GM21381 (cell line): ENCODE results near the gene PLA2G4E.

Experiments used
- ATAC-seq: cut with Tn5 transposase; IDR thresholded peaks from one replicate; pipeline ENCODE4 v1.9.1; 2021; ENCODE audit warnings: mild to moderate bottlenecking, moderate library complexity; ENCODE audit not compliant: unreplicated experiment

PLA2G4E gene

GRCh38 chr15:41957021-41957897 is 63.6 kb downstream of the PLA2G4E start:
- peak; percentile 70 for ATAC-seq

- ATAC-seq: no peak
Observed at GRCh38 chr15:41955807-41956525, 64.9 kb downstream of the PLA2G4E start.

GRCh38 chr15:41955100-41955499 is 65.7 kb downstream of the PLA2G4E start:
- no peak for ATAC-seq

DNA sequence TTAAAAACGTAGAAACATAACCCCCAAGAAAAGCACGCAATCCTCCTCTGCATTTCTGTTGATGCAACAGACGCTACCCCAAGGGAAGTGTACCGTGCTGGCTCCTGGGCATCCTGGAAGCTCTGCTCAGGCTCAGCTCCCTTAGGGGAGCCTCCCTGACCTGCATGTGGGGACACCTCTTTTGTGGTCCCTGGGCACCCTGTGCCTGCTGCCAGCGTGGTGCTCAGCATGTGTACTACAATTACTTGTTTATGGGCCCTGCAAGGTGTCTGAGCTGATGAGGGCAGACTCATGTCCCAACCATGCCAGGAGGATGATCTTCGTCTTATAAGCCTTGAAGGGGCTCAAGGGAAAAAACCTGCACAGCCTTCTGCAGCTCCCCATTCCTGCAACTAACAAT is 66.8 kb downstream of the PLA2G4E start:
- ATAC-seq: no peak

DNA sequence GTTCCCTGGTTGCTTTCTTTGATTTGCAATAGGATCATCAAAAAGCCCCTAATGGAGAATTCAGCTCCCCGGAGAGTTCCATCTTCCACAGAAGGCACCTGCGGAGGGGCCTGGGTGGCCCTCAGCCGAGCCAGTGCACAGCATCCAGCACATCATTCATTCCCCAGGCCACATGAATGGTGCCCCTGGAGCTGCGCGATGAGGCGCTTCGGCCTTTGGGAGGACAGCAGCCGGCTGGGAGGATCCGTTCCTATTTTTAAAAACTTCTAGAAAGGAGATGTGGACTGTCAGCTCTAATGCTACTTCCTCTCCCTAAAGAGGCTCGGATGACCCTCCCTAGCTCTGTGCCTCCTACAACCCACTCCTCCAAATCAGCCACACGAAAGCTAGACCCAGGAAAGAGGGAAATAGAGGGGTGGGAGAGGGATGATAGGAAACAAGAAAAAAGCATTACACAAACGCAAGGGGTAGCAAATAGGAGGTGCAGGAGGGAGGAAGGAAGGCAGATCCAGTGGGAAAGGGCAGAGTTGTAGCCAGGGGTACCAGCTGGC is 68.8 kb downstream of the PLA2G4E start:
- ATAC-seq: no peak

DNA sequence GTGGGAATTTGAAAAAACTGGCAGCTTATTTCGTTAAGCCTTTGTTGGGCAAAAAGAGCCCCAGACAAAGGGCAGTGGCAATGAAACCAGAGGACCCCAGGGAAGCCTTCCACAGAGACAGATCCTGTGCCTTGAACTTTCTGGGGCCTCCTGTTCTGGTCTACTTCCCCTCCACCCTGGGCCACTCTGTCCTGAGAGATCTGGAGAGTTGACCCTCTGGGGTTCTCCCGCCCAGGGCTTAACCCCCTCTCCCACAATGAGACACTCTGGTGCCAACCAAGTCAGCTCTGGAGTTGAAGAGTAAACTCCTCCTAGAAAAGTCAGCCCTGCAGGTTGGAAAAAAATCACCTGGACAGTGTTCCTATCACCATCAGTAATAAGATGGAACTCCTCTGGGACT is 69.3 kb downstream of the PLA2G4E start:
- no peak for ATAC-seq

- ATAC-seq: no peak
Observed at GRCh38 chr15:41950489-41950888, 70.4 kb downstream of the PLA2G4E start.

- ATAC-seq: no peak
Observed at GRCh38 chr15:41950127-41950483, 70.7 kb downstream of the PLA2G4E start.

DNA sequence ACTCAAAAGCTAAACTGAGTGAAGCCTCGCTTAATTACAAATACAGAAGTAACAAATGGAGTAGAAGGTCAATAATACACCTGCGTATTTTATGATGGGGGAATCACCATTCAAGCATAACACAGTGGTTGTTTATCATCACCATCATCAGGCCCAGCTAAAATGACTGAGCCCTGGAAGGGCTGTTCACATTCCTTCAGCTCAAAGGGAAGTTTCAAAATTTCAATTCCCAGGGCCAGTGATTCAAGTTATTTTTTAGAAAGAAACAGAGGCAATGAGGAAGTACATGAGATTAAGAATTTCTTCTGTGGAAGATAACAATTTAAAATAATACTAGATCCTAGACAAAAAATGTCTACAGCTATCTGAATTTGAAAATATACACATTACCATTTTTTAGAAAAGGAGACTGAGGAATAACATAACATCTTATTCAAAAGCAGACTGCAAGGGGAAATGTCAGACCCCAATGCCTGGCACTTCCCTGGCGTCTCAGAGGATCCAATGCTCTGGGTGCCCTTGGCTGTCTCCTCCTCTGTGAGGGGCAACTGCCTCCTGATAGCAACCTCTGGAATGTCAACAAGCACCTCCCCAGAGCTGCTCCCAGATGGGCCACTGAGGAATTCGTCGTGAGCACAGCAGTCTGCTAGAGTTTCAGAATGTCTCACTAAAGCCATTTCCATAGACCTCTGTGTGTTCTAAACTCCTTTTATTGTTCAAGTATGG is 71.3 kb downstream of the PLA2G4E start:
- ATAC-seq: no peak

DNA sequence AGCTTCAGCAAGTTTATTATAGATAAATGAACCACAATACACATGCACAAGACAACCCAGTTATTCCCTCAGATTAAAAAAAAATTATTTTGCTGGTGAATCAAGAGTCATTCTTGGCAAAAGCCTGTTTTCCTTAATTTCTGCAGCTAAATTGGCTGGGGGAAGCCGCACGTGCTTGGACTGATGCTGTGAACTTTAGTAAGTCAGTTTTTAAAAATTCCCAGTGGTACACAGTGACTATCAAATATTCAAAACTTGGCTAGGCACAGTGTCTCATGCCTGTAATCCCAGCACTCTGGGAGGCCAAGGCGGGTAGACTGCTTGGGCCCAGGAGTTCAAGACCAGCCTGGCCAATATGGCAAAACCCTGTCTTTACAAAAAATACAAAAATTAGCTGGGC is 72.4 kb downstream of the PLA2G4E start:
- ATAC-seq: no peak

DNA sequence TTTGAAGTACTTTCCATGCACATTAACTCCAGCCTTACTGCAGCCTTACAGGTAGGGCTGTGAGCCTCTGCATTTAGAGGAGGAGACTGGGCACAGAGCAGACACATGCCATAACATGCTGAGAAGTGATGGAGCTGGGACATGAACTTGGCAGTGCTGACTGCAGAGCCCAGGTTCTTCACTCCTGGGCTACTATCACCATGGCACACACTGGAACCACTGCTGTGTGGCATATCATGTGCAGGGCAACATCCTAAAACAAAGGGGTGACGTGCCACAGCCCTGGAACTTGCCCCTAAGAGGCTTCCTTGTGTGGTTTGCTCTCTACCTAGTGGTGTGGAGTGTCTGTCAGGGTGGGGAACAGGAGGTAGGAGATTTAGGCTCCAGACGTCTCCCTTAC is 73.9 kb downstream of the PLA2G4E start:
- ATAC-seq: no peak

DNA sequence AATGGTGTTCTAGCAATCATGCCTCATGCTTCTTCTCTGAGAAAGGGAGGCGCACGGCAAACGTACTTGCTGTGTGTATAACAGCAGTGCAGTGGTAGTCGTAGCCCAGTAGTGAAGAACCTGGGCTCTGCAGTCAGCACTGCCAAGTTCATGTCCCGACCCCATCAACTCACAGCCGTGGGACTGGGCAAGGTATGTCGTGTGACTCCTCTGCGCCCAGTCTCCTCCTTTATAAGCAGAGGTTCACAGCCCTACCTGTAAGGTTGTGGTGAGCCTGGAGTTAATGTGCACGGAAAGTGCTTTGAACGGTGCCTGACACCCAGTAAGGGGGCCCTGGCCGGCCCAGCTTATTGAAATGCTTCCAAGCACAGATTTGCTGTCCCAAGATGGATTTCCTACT is 75.1 kb downstream of the PLA2G4E start:
- no peak for ATAC-seq

DNA sequence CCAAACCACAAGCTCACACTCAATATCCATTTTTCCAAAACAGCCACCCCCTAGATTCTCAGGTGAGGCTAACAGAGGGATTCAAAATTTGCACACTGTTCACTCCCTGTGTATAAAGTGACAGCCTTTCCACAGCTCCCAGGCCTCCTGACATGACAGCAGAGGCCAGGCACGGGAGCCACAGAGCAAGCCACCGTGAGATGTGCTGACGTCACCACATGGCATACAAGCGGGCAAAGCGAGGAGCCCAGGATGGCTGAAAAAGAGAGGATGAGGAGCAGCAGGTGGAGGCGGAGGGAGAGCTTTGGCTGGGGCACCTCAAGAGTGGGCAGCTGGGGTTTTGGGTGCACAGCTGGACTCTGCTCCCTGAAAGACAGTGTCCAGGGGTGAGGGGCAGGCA is 75.6 kb downstream of the PLA2G4E start:
- ATAC-seq: no peak

DNA sequence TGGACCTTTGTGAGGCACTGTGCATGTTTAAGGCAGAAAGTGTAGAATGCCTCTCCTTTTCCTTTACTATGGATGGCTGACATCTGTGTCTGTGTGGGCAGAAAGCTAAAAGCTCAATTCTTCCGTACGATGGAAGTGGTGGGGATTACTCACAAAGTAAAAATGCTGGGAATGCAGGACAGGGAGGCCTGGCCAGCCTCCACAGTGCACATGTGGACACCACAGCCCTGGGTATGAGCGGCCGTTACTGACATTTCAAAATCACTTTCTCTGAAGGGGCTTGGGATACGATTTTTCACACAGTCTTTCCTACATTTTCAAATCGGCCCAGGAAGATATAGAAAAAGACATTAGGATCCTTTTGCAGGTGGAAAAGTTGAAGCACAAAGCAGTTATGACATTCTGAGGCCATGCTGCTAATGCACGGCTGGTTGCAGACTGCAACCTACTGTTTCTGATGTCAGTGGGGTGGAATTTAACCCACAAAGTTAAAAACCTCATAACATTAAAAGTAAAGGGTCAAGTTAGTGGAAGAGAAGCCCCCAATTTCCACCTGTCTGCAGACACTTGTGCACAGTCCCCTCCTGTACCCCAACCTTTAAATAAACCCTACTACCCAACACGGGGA is 76.4 kb downstream of the PLA2G4E start:
- ATAC-seq: no peak

DNA sequence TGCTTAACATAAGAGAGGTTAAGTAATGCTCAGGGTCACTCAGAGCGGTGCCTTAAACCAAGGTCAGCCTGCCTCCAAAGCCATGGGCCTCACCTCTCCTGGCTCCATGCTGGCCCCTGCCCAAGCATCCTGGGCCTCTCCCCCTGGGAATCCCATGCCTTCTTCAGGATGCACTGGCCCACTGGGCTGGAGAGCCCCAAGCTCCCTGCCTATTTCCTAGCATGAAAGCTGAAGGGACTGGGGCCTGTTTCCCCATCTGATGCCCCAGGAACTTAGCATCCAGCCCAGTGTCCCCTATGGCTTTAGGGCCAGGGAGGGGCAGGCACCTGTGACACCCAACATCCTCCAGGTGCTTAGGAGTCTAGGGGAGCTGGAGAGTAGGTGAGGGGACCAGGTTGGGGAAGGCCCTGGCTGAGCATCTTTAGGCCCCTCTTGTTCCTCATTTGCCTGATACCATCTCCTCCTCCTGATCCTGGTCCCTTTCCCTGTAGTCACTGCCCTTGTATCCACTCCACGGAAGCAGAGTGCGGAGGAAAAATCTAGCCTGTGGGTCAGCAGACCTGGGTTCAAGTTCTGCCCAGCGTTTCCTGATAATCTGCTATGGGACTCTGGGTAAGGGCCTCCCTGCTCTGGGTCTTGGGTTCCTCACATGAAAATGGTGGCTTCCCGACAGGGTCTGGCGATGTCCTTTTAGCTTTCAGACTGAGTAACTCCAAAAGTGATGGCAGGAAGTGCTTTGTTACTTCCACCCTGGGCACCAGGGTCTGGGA is 77.1 kb downstream of the PLA2G4E start:
- no peak for ATAC-seq

- ATAC-seq: no peak
Observed at GRCh38 chr15:41942886-41943285, 78.0 kb downstream of the PLA2G4E start.

GRCh38 chr15:41941644-41942415 is 79.0 kb downstream of the PLA2G4E start:
- ATAC-seq: no peak

- no peak for ATAC-seq
Observed at GRCh38 chr15:41940441-41940857, 80.4 kb downstream of the PLA2G4E start.

GRCh38 chr15:41939986-41940385 is 80.9 kb downstream of the PLA2G4E start:
- no peak for ATAC-seq
